GM23338 (cell line): Measurements from ENCODE around the gene ANTXR1. TPM values are rescaled to one million over a fixed set of nuclear protein-coding genes. Genes with fewer than 3 reads are reported as not detected.

ENCODE experiments used
- ATAC-seq: fragments of 200-7000 bp; cut with Tn5 transposase; 3 replicates; pipeline ENCODE4 v1.9.1; 2020
- DNase-seq: peaks from one replicate; pipeline ENCODE4 v3.0.0-alpha.2; 2015; ENCODE audit warnings: low spot score
- H2AFZ ChIP-seq: fragments of 200-600 bp; sonication (generic); 2 replicates; pipeline ENCODE4 v1.8.0; 2016; ENCODE audit warnings: antibody characterized with exemption, mild to moderate bottlenecking, moderate library complexity
- H3F3A ChIP-seq: fragments of 200-600 bp; sonication (generic); replicated peaks from 2 replicates; pipeline ENCODE4 v1.8.0; 2017; ENCODE audit warnings: antibody characterized with exemption, mixed run types, low read depth
- H3K27ac ChIP-seq: fragments of 200-600 bp; sonication (generic); 2 replicates; pipeline ENCODE4 v1.6.1; 2016; ENCODE audit warnings: low read depth
- H3K27me3 ChIP-seq: fragments of 200-600 bp; sonication (generic); 2 replicates; pipeline ENCODE4 v1.8.0; 2016; ENCODE audit warnings: mild to moderate bottlenecking, mixed run types, moderate library complexity; ENCODE audit not compliant: insufficient read depth
- H3K36me3 ChIP-seq: fragments of 200-600 bp; sonication (generic); 2 replicates; pipeline ENCODE4 v1.8.0; 2016; ENCODE audit warnings: mild to moderate bottlenecking; ENCODE audit not compliant: insufficient read depth
- H3K4me1 ChIP-seq: fragments of 200-600 bp; sonication (generic); 2 replicates; pipeline ENCODE4 v1.8.0; 2016; ENCODE audit warnings: mild to moderate bottlenecking, moderate library complexity; ENCODE audit not compliant: insufficient read depth
- H3K4me2 ChIP-seq: fragments of 200-600 bp; sonication (generic); 2 replicates; pipeline ENCODE4 v1.7.1; 2017; ENCODE audit warnings: mixed run types
- H3K4me3 ChIP-seq: fragments of 200-600 bp; sonication (generic); 2 replicates; pipeline ENCODE4 v1.6.1; 2016; ENCODE audit warnings: mixed run types
- H3K79me2 ChIP-seq: fragments of 200-600 bp; sonication (generic); replicated peaks from 2 replicates; pipeline ENCODE4 v1.8.0; 2017; ENCODE audit warnings: mild to moderate bottlenecking; ENCODE audit not compliant: insufficient read depth
- H3K9me2 ChIP-seq: fragments of 200-600 bp; sonication (generic); 2 replicates; pipeline ENCODE4 v1.8.0; 2017; ENCODE audit not compliant: insufficient read depth
- H4K20me1 ChIP-seq: fragments of 200-600 bp; sonication (generic); replicated peaks from 2 replicates; pipeline ENCODE4 v1.8.0; 2017; ENCODE audit warnings: mild to moderate bottlenecking; ENCODE audit not compliant: insufficient read depth
- H3K27ac Mint-ChIP-seq: 2 replicates; pipeline ENCODE4 v1.8.0; 2020; ENCODE audit warnings: inconsistent platforms, mild to moderate bottlenecking, moderate library complexity, mixed read lengths
- H3K27me3 Mint-ChIP-seq: 3 replicates; pipeline ENCODE4 v1.8.0; 2022; ENCODE audit warnings: low read depth, mild to moderate bottlenecking, moderate library complexity, mixed read lengths, inconsistent platforms; ENCODE audit not compliant: insufficient read depth, poor library complexity
- H3K36me3 Mint-ChIP-seq: 3 replicates; pipeline ENCODE4 v1.8.0; 2021; ENCODE audit warnings: low read depth, mild to moderate bottlenecking, inconsistent platforms, moderate library complexity, mixed read lengths
- H3K4me1 Mint-ChIP-seq: 3 replicates; pipeline ENCODE4 v1.8.0; 2020; ENCODE audit warnings: mild to moderate bottlenecking, inconsistent platforms, mixed read lengths
- H3K4me3 Mint-ChIP-seq: 3 replicates; pipeline ENCODE4 v1.8.0; 2021; ENCODE audit warnings: moderate library complexity, mild to moderate bottlenecking, inconsistent platforms, mixed read lengths
- H3K9me3 Mint-ChIP-seq: 3 replicates; pipeline ENCODE4 v1.8.0; 2020; ENCODE audit warnings: moderate library complexity, mild to moderate bottlenecking, inconsistent platforms, mixed read lengths
- ZNF114 ChIP-seq: fragments of 250-450 bp; sonication (Bioruptor Pico); IDR thresholded peaks from 2 replicates; pipeline ENCODE4 v1.5.0; 2020; ENCODE audit warnings: mild to moderate bottlenecking, moderate library complexity
- ZNF331 ChIP-seq: fragments of 250-450 bp; sonication (Bioruptor Pico); IDR thresholded peaks from 2 replicates; pipeline ENCODE4 v1.5.0; 2020; ENCODE audit warnings: low read depth, mild to moderate bottlenecking, moderate library complexity
- polyA plus RNA-seq: library from polyadenylated mRNA; unstranded; fragments of >200 nt; fragmentation: Nextera tagmentation; extraction: Ambion mirVana; gene quantifications from 2 replicates; pipeline ENCODE4 v1.2.1, GENCODE V29; 2016
- total RNA-seq: library from RNA; depleted of rRNA; stranded (reverse); fragments of >200 nt; shearing (Covaris generic); gene quantifications from 2 replicates; pipeline ENCODE4 v1.2.3, GENCODE V29; 2014
- TF ChIP-seq, protein P1 (sequence below): fragments of 250-450 bp; sonication (Bioruptor Pico); IDR thresholded peaks from 2 replicates; pipeline ENCODE4 v1.5.0; 2020; ENCODE audit warnings: mild to moderate bottlenecking, moderate library complexity
- TF ChIP-seq, protein P2 (sequence below): IDR thresholded peaks from 2 replicates; pipeline ENCODE4 v1.6.1; 2016; ENCODE audit warnings: antibody characterized with exemption
- TF ChIP-seq, protein P3 (sequence below), 2 experiments: fragments of 200-600 bp in 1 of 2; sonication (generic) in 1 of 2; conservative IDR thresholded peaks; 2 replicates each; pipeline versions ENCODE4 v1.5.1 to v1.6.1; 2016 to 2017; ENCODE audit warnings: antibody characterized with exemption in 2 of 2, low read depth in 2 of 2, mild to moderate bottlenecking in 2 of 2, moderate library complexity in 1 of 2

Gene ANTXR1
- total and polyA plus RNA-seq, 2 experiments from 2014 or later, result 16.1 to 23.1 TPM

DNA sequence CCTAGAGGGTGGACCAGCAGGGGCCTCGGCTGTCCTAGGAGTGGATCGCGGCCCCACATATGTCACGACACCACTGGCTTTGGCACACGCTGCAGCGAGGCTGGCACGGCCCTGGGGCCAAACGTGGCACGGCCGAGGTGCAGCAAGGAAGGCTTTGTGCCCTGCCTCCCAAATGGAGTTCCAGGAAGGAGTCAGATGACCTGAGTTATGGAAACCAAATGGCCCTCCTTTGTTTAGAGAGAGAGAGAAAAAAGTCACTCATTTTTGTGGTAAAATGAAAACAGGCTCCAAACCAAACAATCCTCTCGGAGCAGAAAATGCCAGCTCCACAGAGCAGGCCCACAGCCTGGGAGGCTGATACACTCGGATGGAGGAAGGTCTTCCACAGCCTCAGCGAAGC lies 105.6 kb downstream of the ANTXR1 start (continued):
- TF ChIP-seq, protein P1, sequence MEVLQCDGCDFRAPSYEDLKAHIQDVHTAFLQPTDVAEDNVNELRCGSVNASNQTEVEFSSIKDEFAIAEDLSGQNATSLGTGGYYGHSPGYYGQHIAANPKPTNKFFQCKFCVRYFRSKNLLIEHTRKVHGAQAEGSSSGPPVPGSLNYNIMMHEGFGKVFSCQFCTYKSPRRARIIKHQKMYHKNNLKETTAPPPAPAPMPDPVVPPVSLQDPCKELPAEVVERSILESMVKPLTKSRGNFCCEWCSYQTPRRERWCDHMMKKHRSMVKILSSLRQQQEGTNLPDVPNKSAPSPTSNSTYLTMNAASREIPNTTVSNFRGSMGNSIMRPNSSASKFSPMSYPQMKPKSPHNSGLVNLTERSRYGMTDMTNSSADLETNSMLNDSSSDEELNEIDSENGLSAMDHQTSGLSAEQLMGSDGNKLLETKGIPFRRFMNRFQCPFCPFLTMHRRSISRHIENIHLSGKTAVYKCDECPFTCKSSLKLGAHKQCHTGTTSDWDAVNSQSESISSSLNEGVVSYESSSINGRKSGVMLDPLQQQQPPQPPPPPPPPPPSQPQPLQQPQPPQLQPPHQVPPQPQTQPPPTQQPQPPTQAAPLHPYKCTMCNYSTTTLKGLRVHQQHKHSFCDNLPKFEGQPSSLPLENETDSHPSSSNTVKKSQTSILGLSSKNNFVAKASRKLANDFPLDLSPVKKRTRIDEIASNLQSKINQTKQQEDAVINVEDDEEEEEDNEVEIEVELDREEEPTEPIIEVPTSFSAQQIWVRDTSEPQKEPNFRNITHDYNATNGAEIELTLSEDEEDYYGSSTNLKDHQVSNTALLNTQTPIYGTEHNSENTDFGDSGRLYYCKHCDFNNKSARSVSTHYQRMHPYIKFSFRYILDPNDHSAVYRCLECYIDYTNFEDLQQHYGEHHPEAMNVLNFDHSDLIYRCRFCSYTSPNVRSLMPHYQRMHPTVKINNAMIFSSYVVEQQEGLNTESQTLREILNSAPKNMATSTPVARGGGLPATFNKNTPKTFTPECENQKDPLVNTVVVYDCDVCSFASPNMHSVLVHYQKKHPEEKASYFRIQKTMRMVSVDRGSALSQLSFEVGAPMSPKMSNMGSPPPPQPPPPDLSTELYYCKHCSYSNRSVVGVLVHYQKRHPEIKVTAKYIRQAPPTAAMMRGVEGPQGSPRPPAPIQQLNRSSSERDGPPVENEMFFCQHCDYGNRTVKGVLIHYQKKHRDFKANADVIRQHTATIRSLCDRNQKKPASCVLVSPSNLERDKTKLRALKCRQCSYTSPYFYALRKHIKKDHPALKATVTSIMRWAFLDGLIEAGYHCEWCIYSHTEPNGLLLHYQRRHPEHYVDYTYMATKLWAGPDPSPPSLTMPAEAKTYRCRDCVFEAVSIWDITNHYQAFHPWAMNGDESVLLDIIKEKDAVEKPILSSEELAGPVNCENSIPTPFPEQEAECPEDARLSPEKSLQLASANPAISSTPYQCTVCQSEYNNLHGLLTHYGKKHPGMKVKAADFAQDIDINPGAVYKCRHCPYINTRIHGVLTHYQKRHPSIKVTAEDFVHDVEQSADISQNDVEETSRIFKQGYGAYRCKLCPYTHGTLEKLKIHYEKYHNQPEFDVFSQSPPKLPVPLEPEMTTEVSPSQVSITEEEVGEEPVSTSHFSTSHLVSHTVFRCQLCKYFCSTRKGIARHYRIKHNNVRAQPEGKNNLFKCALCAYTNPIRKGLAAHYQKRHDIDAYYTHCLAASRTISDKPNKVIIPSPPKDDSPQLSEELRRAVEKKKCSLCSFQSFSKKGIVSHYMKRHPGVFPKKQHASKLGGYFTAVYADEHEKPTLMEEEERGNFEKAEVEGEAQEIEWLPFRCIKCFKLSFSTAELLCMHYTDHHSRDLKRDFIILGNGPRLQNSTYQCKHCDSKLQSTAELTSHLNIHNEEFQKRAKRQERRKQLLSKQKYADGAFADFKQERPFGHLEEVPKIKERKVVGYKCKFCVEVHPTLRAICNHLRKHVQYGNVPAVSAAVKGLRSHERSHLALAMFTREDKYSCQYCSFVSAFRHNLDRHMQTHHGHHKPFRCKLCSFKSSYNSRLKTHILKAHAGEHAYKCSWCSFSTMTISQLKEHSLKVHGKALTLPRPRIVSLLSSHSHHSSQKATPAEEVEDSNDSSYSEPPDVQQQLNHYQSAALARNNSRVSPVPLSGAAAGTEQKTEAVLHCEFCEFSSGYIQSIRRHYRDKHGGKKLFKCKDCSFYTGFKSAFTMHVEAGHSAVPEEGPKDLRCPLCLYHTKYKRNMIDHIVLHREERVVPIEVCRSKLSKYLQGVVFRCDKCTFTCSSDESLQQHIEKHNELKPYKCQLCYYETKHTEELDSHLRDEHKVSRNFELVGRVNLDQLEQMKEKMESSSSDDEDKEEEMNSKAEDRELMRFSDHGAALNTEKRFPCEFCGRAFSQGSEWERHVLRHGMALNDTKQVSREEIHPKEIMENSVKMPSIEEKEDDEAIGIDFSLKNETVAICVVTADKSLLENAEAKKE, result no peak
- no peak for TF ChIP-seq ZNF331
- no peak for TF ChIP-seq ZNF114
- TF ChIP-seq, protein P2, sequence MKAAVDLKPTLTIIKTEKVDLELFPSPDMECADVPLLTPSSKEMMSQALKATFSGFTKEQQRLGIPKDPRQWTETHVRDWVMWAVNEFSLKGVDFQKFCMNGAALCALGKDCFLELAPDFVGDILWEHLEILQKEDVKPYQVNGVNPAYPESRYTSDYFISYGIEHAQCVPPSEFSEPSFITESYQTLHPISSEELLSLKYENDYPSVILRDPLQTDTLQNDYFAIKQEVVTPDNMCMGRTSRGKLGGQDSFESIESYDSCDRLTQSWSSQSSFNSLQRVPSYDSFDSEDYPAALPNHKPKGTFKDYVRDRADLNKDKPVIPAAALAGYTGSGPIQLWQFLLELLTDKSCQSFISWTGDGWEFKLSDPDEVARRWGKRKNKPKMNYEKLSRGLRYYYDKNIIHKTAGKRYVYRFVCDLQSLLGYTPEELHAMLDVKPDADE, result no peak

DNA sequence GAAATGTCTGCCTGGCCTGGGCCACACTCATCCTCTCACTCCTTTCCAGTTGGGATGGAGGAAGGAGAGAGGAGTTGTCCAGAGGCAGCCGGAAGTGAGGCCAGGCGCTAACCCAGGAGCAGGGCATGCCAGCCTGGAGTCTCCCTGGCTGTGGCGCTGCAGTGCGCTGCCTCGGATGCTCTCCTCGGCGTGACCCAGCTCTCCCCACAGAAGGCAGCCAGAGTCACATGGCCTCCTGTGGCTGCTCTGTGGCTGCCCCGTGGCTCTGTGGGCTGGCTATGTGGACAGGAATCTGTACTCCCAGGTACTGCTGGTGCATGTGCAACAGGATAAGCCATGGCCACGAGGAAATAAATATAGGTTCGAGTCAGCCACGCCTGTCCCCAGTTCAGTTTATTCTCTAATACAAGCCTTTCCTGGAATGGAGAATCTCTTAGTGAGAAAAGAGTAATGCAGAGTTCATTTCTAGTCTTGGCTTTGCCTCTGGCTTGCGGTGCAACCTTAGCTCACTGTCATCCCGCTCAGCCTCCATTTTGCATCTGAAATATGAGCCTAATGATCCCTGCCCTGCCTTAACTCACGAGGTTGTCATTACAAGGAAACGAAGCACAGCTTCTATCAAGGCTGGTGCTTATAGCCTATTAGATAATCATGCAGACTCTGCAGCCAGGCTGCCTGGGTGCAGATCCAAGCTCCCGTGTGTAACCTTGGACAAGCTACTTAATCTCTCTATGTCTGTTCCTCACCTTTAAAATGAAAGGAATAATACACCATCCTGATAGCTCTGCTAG lies 106.3 kb downstream of the ANTXR1 start:
- Histone ChIP-seq H2AFZ (no peak overlapping the region), H3K4me3 (no peak overlapping the region), H3F3A (no peaks in the 10 kb centered on the region), H3K27me3 (no peaks in the 10 kb centered on the region), H3K27ac (peak overlapping the region; percentile 26; the same call in 1 of the 2 replicates), H3K4me2 (no peak overlapping the region), H3K9me2 (peaks cover 17% of the 10 kb centered on the region; the same call in 1 of the 2 replicates), H3K36me3 (no peaks in the 10 kb centered on the region; the same call in 1 of the 2 replicates), H3K4me1 (peaks cover 18% of the 10 kb centered on the region), H3K79me2 (no peaks in the 10 kb centered on the region), H4K20me1 (no peaks in the 10 kb centered on the region; the same call in 1 of the 2 replicates)
- TF ChIP-seq, protein P3, sequence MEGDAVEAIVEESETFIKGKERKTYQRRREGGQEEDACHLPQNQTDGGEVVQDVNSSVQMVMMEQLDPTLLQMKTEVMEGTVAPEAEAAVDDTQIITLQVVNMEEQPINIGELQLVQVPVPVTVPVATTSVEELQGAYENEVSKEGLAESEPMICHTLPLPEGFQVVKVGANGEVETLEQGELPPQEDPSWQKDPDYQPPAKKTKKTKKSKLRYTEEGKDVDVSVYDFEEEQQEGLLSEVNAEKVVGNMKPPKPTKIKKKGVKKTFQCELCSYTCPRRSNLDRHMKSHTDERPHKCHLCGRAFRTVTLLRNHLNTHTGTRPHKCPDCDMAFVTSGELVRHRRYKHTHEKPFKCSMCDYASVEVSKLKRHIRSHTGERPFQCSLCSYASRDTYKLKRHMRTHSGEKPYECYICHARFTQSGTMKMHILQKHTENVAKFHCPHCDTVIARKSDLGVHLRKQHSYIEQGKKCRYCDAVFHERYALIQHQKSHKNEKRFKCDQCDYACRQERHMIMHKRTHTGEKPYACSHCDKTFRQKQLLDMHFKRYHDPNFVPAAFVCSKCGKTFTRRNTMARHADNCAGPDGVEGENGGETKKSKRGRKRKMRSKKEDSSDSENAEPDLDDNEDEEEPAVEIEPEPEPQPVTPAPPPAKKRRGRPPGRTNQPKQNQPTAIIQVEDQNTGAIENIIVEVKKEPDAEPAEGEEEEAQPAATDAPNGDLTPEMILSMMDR (conservative IDR thresholded peaks at IDR 0.05; ENCODE audit: low read depth in 2 of 2), result 0 out of 4 replicates have a peak, but pooled peaks of 1 of the 2 experiments have one; percentile 3
- TF ChIP-seq ZNF114, result no peak
- H3K4me3 Mint-ChIP-seq, result no peak overlapping the region
- 0 out of 2 replicates have a peak overlapping the region, but pooled peaks have one; percentile 27 for H3K27ac Mint-ChIP-seq
- H3K27me3 Mint-ChIP-seq, result no peaks in the 10 kb centered on the region
- DNase-seq (peak; percentile 11), ATAC-seq (peak; percentile 65)
- H3K36me3 Mint-ChIP-seq, result peaks cover 4% of the 10 kb centered on the region
- peaks cover 22% of the 10 kb centered on the region for H3K4me1 Mint-ChIP-seq
- no peaks in the 10 kb centered on the region for H3K9me3 Mint-ChIP-seq
